Stomach smooth muscle (tissue), 2 donors: ENCODE data around the gene ZSWIM9.

Source experiments
- H3K27ac ChIP-seq: one replicate; pipeline ENCODE4 v1.7.0; 2013; ENCODE audit warnings: mild to moderate bottlenecking, low read length, inconsistent platforms
- H3K27me3 ChIP-seq, 2 donors: one replicate each; pipeline ENCODE4 v1.7.0; 2013; ENCODE audit warnings: low read length in 2 of 2; ENCODE audit not compliant: insufficient read depth in 2 of 2, control insufficient read depth in 1 of 2
- H3K36me3 ChIP-seq, 2 donors: one replicate each; pipeline ENCODE4 v1.7.0; 2013; ENCODE audit warnings: low read length in 2 of 2; ENCODE audit not compliant: control insufficient read depth in 2 of 2, insufficient read depth in 2 of 2
- H3K4me1 ChIP-seq: one replicate; pipeline ENCODE4 v1.7.0; 2013; ENCODE audit warnings: low read length; ENCODE audit not compliant: control insufficient read depth, insufficient read depth
- H3K4me3 ChIP-seq, 2 donors: one replicate each; pipeline ENCODE4 v1.7.0; 2013; ENCODE audit warnings: low read length in 2 of 2
- H3K9ac ChIP-seq, 2 donors: one replicate each; pipeline ENCODE4 v1.7.0; 2013; ENCODE audit warnings: low read length in 2 of 2, mild to moderate bottlenecking in 1 of 2
- H3K9me3 ChIP-seq, 2 donors: one replicate each; pipeline ENCODE4 v1.7.0; 2013; ENCODE audit warnings: low read length in 2 of 2; ENCODE audit not compliant: control insufficient read depth in 2 of 2
- donor health status: healthy.
- donor health status: Pancreatic carcinoma.

ZSWIM9 gene

GRCh38 chr19:48247212-48247611 lies 76.7 kb downstream of the ZSWIM9 start:
- Histone ChIP-seq H3K36me3 (peaks cover 2 to 6% of the 10 kb centered on the region in 2 donors), H3K9ac (no peak overlapping the region), H3K4me3 (no peak overlapping the region), H3K9me3 (no peaks in the 10 kb centered on the region), H3K27me3 (no peaks in the 10 kb centered on the region), H3K4me1 (no peaks in the 10 kb centered on the region), H3K27ac (no peak overlapping the region)
